Uterus (tissue), 4 donors: ENCODE measurements around the gene USP10. TPM values are rescaled to one million over a fixed set of nuclear protein-coding genes. Genes with fewer than 3 reads are reported as not detected.

Experiments used
- DNase-seq, 2 donors: peaks; one replicate each; pipeline ENCODE4 v3.0.0-alpha.2; 2019 to 2020
- H3K27ac ChIP-seq, 2 donors: fragments of 200-600 bp; sonication (generic); 1 replicate in 1 of 2; 2 replicates in 1 of 2; pipeline ENCODE4 v1.5.1; 2016 to 2018
- H3K27me3 ChIP-seq, 2 donors: fragments of 200-600 bp; sonication (generic); one replicate each; pipeline ENCODE4 v1.5.1; 2018 to 2019; ENCODE audit warnings: control low read depth in 1 of 2
- H3K36me3 ChIP-seq, 2 donors: fragments of 200-600 bp; sonication (generic); one replicate each; pipeline ENCODE4 v1.5.1; 2019; ENCODE audit warnings: control low read depth in 1 of 2
- H3K4me1 ChIP-seq, 2 donors: fragments of 200-600 bp; sonication (generic); one replicate each; pipeline ENCODE4 v1.5.1; 2018 to 2019; ENCODE audit warnings: control low read depth in 1 of 2
- H3K4me3 ChIP-seq, 2 donors: fragments of 200-600 bp; sonication (generic); 1 replicate in 1 of 2; 2 replicates in 1 of 2; pipeline ENCODE4 v1.5.1; 2018 to 2019; ENCODE audit warnings: mild to moderate bottlenecking in 1 of 2
- H3K9me3 ChIP-seq, 2 donors: fragments of 200-600 bp; sonication (generic); one replicate each; pipeline ENCODE4 v1.5.1; 2019; ENCODE audit warnings: control low read depth in 1 of 2
- POLR2A ChIP-seq, 2 donors: fragments of 450-650 bp; IDR thresholded peaks; one replicate each; pipeline ENCODE4 v1.6.1; 2016; ENCODE audit warnings: antibody characterized with exemption in 2 of 2, mild to moderate bottlenecking in 1 of 2, moderate library complexity in 1 of 2
- intact Hi-C: fragments of 100-400 bp; cut with DNase I; formaldehyde crosslinking; loops from one replicate; pipeline ENCODE4 v1.15.1; 2023; ENCODE audit warnings: low total_unique reads
- total RNA-seq, 4 donors: library from RNA; depleted of rRNA in 3 of 4; stranded (reverse); fragments of >200 nt in 3 of 4; gene quantifications; one replicate each; pipeline versions ENCODE4 v1.1.0 to v1.2.4, GENCODE V29; 2014 to 2023
- TF ChIP-seq, protein P1 (sequence below), 4 experiments: fragments of 200-600 bp in 2 of 4; fragments of 450-650 bp in 2 of 4; sonication (generic) in 2 of 4; IDR thresholded peaks; one replicate each; pipeline ENCODE4 v1.5.1; 2016 to 2019; ENCODE audit warnings: antibody characterized with exemption in 4 of 4, mild to moderate bottlenecking in 2 of 4, moderate library complexity in 1 of 4
- donor health status: DM: yes; HTN: yes; CAD: no.

USP10 gene
- total RNA-seq, 4 donors from 2014 or later = 12.6 to 83.3 (median 44.2) TPM

GRCh38 chr16:84785843-84786581 is 86.2 kb downstream of the USP10 start:
- TF ChIP-seq, protein P1, sequence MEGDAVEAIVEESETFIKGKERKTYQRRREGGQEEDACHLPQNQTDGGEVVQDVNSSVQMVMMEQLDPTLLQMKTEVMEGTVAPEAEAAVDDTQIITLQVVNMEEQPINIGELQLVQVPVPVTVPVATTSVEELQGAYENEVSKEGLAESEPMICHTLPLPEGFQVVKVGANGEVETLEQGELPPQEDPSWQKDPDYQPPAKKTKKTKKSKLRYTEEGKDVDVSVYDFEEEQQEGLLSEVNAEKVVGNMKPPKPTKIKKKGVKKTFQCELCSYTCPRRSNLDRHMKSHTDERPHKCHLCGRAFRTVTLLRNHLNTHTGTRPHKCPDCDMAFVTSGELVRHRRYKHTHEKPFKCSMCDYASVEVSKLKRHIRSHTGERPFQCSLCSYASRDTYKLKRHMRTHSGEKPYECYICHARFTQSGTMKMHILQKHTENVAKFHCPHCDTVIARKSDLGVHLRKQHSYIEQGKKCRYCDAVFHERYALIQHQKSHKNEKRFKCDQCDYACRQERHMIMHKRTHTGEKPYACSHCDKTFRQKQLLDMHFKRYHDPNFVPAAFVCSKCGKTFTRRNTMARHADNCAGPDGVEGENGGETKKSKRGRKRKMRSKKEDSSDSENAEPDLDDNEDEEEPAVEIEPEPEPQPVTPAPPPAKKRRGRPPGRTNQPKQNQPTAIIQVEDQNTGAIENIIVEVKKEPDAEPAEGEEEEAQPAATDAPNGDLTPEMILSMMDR (IDR thresholded peaks at IDR 0.05) = no peak
- TF ChIP-seq POLR2A (IDR thresholded peaks at IDR 0.05) = no peak
- no peaks in the 10 kb centered on the region for H3K27me3 ChIP-seq
- no peaks in the 10 kb centered on the region for H3K4me1 ChIP-seq
- H3K27ac ChIP-seq = no peak overlapping the region
- no peaks in the 10 kb centered on the region for H3K9me3 ChIP-seq
- no peak overlapping the region for H3K4me3 ChIP-seq
- no peaks in the 10 kb centered on the region for H3K36me3 ChIP-seq
- intact Hi-C loops = no loop called here
- DNase-seq = no peak

- H3K27ac ChIP-seq = no peak overlapping the region
These were observed 86.9 kb downstream of the USP10 start for GRCh38 chr16:84786605-84787262.

GRCh38 chr16:84787263-84787622 is 87.4 kb downstream of the USP10 start:
- Histone ChIP-seq H3K9me3 (no peaks in the 10 kb centered on the region), H3K4me3 (no peak overlapping the region), H3K36me3 (no peaks in the 10 kb centered on the region), H3K27ac (no peak overlapping the region), H3K4me1 (no peaks in the 10 kb centered on the region), H3K27me3 (no peaks in the 10 kb centered on the region)
- intact Hi-C loops = no loop called here
- TF ChIP-seq, protein P1 (IDR thresholded peaks at IDR 0.05) = no peak
- TF ChIP-seq POLR2A (IDR thresholded peaks at IDR 0.05) = no peak
- DNase-seq = no peak

More at GRCh38 chr16:84786605-84787262, 86.9 kb downstream of the USP10 start:
- no peaks in the 10 kb centered on the region for H3K9me3 ChIP-seq
- no peaks in the 10 kb centered on the region for H3K4me1 ChIP-seq
- no peaks in the 10 kb centered on the region for H3K27me3 ChIP-seq
- intact Hi-C loops = no loop called here
- H3K4me3 ChIP-seq = no peak overlapping the region
- no peak for DNase-seq
- TF ChIP-seq, protein P1 (IDR thresholded peaks at IDR 0.05) = no peak
- no peak for TF ChIP-seq POLR2A (IDR thresholded peaks at IDR 0.05)
- H3K36me3 ChIP-seq = no peaks in the 10 kb centered on the region

DNA sequence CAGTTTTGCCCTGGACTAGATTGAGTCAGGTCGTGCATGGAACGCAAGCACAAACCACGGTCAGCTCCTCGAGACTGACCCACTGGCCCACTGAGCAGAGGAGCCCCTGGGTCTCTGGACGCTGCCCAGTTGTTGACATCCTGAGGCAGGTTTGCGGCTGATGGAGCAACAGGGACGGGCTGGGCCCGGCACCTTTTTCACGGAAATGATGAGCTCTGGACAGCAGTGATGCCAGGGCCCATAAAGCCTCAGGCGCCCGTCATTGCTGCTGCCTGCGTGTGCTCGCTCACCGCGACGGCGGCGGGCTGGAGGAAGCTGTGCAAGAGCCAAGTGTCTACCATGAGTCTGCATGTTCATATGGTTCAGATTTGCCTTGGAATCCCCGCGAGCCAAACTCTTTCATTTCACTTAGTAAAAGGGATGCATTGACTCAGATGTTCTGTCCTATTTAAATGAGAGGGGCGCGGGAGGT is 89.2 kb downstream of the USP10 start:
- no peak overlapping the region for H3K27ac ChIP-seq
- DNase-seq = no peak
- no peaks in the 10 kb centered on the region for H3K27me3 ChIP-seq
- no peaks in the 10 kb centered on the region for H3K4me1 ChIP-seq
- TF ChIP-seq POLR2A (IDR thresholded peaks at IDR 0.05) = no peak
- TF ChIP-seq, protein P1 (IDR thresholded peaks at IDR 0.05) = no peak
- H3K9me3 ChIP-seq = no peaks in the 10 kb centered on the region
- no peak overlapping the region for H3K4me3 ChIP-seq
- H3K36me3 ChIP-seq = no peaks in the 10 kb centered on the region
- intact Hi-C loops = no loop called here

- Histone ChIP-seq H3K4me1 (no peaks in the 10 kb centered on the region), H3K36me3 (no peaks in the 10 kb centered on the region), H3K4me3 (no peak overlapping the region), H3K27me3 (no peaks in the 10 kb centered on the region), H3K27ac (no peak overlapping the region), H3K9me3 (no peaks in the 10 kb centered on the region)
- intact Hi-C loops = no loop called here
- no peak for TF ChIP-seq POLR2A (IDR thresholded peaks at IDR 0.05)
- TF ChIP-seq, protein P1 (IDR thresholded peaks at IDR 0.05) = no peak
- no peak for DNase-seq
These were observed 89.6 kb downstream of the USP10 start for GRCh38 chr16:84789431-84789830.
